GM12865 (cell line): ENCODE measurements around the gene PLCD4.

ENCODE experiments used
- DNase-seq: peaks from one replicate; pipeline ENCODE4 v3.0.0; 2010; ENCODE audit warnings: low read depth
- H3K4me3 ChIP-seq: 2 replicates; pipeline ENCODE4 v1.5.1; 2011; ENCODE audit warnings: mild to moderate bottlenecking, low read depth, low read length, control low read depth
- CTCF ChIP-seq: IDR thresholded peaks from 2 replicates; pipeline ENCODE4 v1.5.1; 2011; ENCODE audit warnings: low read length, control low read depth, low read depth, inconsistent platforms; ENCODE audit not compliant: insufficient read depth; ENCODE audit errors: missing control alignments

PLCD4 gene

GRCh38 chr2:218662827-218663226 is 55.1 kb downstream of the PLCD4 start:
- no peak for TF ChIP-seq CTCF
- no peak overlapping the region for H3K4me3 ChIP-seq
- no peak for DNase-seq

- TF ChIP-seq CTCF = no peak
Observed at GRCh38 chr2:218663901-218664300, 56.2 kb downstream of the PLCD4 start.

GRCh38 chr2:218664653-218665052 is 57.0 kb downstream of the PLCD4 start:
- no peak for DNase-seq
- no peak for TF ChIP-seq CTCF
- H3K4me3 ChIP-seq = no peak overlapping the region

More at GRCh38 chr2:218663901-218664300, 56.2 kb downstream of the PLCD4 start:
- DNase-seq = no peak
- H3K4me3 ChIP-seq = no peak overlapping the region

GRCh38 chr2:218671097-218671653 is 63.5 kb downstream of the PLCD4 start:
- no peak for TF ChIP-seq CTCF
- H3K4me3 ChIP-seq = peak overlapping the region; percentile 91
- DNase-seq = no peak

GRCh38 chr2:218671654-218672566 is 64.2 kb downstream of the PLCD4 start, which contains the start of the genes RNF25 and STK36:
Gene RNF25 (minus strand): TSS chr2:218672002. CDS start chr2:218671970, 32 bp downstream.
Gene STK36 (plus strand): TSS chr2:218672086. CDS start chr2:218672830, 744 bp downstream.
- DNase-seq = peak; percentile 90
- TF ChIP-seq CTCF = no peak
- H3K4me3 ChIP-seq = peak within 1 kb of the TSS; percentile 91

GRCh38 chr2:218679119-218679518 is 71.4 kb downstream of the PLCD4 start:
- no peak for DNase-seq
- no peak overlapping the region for H3K4me3 ChIP-seq
- no peak for TF ChIP-seq CTCF
